ENCODE results near the gene PRKACG. TPM values are rescaled to one million over a fixed set of nuclear protein-coding genes. Genes with fewer than 3 reads are reported as not detected.

The PRKACG gene
- total RNA-seq, 1 donor from 2014 or later = not detected

DNA sequence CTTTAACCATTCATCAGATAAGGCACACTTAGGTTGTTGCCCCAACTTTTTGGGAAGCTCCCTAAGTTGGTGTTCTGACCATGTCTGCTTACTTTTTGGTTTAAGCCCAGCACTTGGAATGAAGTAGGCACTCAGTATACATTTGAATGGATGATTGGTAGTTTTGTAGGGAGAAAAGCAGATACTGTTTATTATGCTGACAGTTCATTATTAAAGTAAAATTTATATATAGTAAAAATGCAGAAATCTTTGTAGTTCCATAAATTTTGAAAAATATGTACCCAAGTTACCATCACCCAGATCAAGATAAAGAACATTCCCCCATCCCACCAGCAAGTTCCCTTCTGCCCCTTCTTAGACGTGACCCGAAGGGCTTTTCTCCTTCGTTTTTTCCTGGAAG is 35.4 kb downstream of the PRKACG start:
- no peak overlapping the region for H3K4me2 ChIP-seq
- TF ChIP-seq CTCF (IDR thresholded peaks at IDR 0.05) = no peak
- no peak for TF ChIP-seq EZH2phosphoT487 (IDR thresholded peaks at IDR 0.05)
- TF ChIP-seq EZH2 (IDR thresholded peaks at IDR 0.05) = no peak
- no peak overlapping the region for H3K27ac ChIP-seq
- H3K27me3 ChIP-seq = no peaks in the 10 kb centered on the region
- peaks cover 14% of the 10 kb centered on the region for H3K9me3 Mint-ChIP-seq
- peaks cover 12% of the 10 kb centered on the region for H3K4me1 ChIP-seq
- H3K36me3 Mint-ChIP-seq = peaks cover 14% of the 10 kb centered on the region
- H3K9ac ChIP-seq = no peak overlapping the region
- no peaks in the 10 kb centered on the region for H3K27me3 Mint-ChIP-seq (ENCODE audit: insufficient read depth, low read depth)
- H3K36me3 ChIP-seq = no peaks in the 10 kb centered on the region
- peaks cover 14% of the 10 kb centered on the region for H3K4me1 Mint-ChIP-seq
- H3K79me2 ChIP-seq (ENCODE audit: low read depth) = no peaks in the 10 kb centered on the region
- H2AFZ ChIP-seq (replicated peaks) = no peak overlapping the region
- no peak overlapping the region for H3K4me3 ChIP-seq
- H3K4me3 Mint-ChIP-seq = no peak overlapping the region
- H3K9me3 ChIP-seq (ENCODE audit: low read depth) = no peaks in the 10 kb centered on the region
- no peak for DNase-seq (ENCODE audit: low spot score)
- H3K27ac Mint-ChIP-seq = no peak overlapping the region
- no peaks in the 10 kb centered on the region for H3F3A ChIP-seq (ENCODE audit: low read depth)
- no peaks in the 10 kb centered on the region for H4K20me1 ChIP-seq (ENCODE audit: low read depth)

DNA sequence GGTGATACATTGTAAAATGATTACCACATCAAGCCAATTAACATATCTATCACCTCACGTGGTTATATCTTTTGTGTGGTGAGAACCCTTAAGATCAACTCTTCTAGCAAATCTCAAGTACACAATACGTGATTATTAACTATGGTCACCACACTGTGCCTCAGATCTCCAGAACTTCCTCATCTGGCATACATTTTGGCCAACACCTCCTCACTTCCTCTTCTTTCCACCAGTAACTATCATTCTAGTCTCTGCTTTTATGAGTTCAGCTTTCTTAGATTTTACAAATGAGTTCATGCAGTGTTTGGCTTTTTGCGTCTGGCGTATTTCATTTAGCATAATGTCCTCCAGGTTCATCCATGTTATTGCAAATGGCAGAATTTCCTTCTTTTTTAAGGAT is 35.8 kb downstream of the PRKACG start:
- no peaks in the 10 kb centered on the region for H3K79me2 ChIP-seq (ENCODE audit: low read depth)
- no peaks in the 10 kb centered on the region for H3K27me3 ChIP-seq
- H2AFZ ChIP-seq (replicated peaks) = no peak overlapping the region
- Mint-ChIP-seq H3K4me3 (no peak overlapping the region), H3K4me1 (peaks cover 14% of the 10 kb centered on the region), H3K9me3 (peaks cover 14% of the 10 kb centered on the region), H3K27me3 (ENCODE audit: insufficient read depth, low read depth) (no peaks in the 10 kb centered on the region), H3K27ac (no peak overlapping the region), H3K36me3 (peaks cover 14% of the 10 kb centered on the region)
- no peaks in the 10 kb centered on the region for H3F3A ChIP-seq (ENCODE audit: low read depth)
- H3K4me1 ChIP-seq = peaks cover 12% of the 10 kb centered on the region
- H3K4me3 ChIP-seq = no peak overlapping the region
- H3K36me3 ChIP-seq = no peaks in the 10 kb centered on the region
- H3K9ac ChIP-seq = no peak overlapping the region
- H4K20me1 ChIP-seq (ENCODE audit: low read depth) = no peaks in the 10 kb centered on the region
- TF ChIP-seq CTCF (IDR thresholded peaks at IDR 0.05) (no peak), EZH2phosphoT487 (IDR thresholded peaks at IDR 0.05) (no peak), EZH2 (IDR thresholded peaks at IDR 0.05) (no peak)
- H3K9me3 ChIP-seq (ENCODE audit: low read depth) = no peaks in the 10 kb centered on the region
- no peak for DNase-seq (ENCODE audit: low spot score)
- no peak overlapping the region for H3K27ac ChIP-seq
- H3K4me2 ChIP-seq = no peak overlapping the region

DNA sequence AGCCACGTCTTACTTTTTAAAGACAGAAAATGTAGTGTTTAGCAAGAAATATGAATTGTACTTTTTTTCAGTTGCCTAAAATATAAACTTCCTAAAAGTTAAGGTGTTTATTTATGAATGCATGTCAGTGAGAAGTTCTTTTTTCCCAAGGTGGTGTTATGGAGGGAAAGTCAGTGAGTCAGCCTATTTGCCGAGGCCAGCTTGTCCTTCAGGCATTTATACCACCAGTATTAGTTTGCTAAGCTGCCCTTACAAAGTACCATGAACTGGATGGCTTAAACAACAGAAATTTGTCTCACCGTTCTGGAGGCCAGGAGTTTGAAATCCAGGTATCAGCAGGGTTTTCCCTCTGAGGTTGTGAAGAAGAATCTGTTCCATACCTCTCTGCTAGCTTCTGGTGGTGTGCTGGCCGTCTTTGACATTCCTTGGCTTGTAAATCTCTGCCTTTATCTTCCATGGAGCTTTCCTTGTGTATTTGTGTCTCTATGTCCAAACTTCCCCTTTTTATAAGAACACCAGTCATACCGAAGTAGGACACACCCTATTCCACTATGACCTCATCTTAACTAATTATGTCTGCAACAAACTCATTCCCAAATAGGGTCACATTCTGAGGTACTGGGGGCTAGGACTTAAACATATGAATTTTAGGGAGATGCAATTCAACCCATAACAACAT is 38.4 kb downstream of the PRKACG start:
- H3K4me3 Mint-ChIP-seq = no peak overlapping the region
- no peaks in the 10 kb centered on the region for H4K20me1 ChIP-seq (ENCODE audit: low read depth)
- H3K9me3 Mint-ChIP-seq = peaks cover 14% of the 10 kb centered on the region
- no peak overlapping the region for H3K27ac Mint-ChIP-seq
- H3K27ac ChIP-seq = no peak overlapping the region
- no peaks in the 10 kb centered on the region for H3K27me3 Mint-ChIP-seq (ENCODE audit: insufficient read depth, low read depth)
- H3F3A ChIP-seq (ENCODE audit: low read depth) = no peaks in the 10 kb centered on the region
- DNase-seq (ENCODE audit: low spot score) = no peak
- peaks cover 3% of the 10 kb centered on the region for H3K4me1 ChIP-seq
- no peaks in the 10 kb centered on the region for H3K27me3 ChIP-seq
- H3K36me3 ChIP-seq = no peaks in the 10 kb centered on the region
- H3K79me2 ChIP-seq (ENCODE audit: low read depth) = no peaks in the 10 kb centered on the region
- TF ChIP-seq CTCF (IDR thresholded peaks at IDR 0.05) (no peak), EZH2 (IDR thresholded peaks at IDR 0.05) (no peak), EZH2phosphoT487 (IDR thresholded peaks at IDR 0.05) (no peak)
- no peak overlapping the region for H2AFZ ChIP-seq (replicated peaks)
- H3K4me1 Mint-ChIP-seq = peaks cover 12% of the 10 kb centered on the region
- H3K9ac ChIP-seq = no peak overlapping the region
- no peak overlapping the region for H3K4me2 ChIP-seq
- peaks cover 20% of the 10 kb centered on the region for H3K36me3 Mint-ChIP-seq
- no peak overlapping the region for H3K4me3 ChIP-seq
- H3K9me3 ChIP-seq (ENCODE audit: low read depth) = no peaks in the 10 kb centered on the region

Data from neural progenitor cell (in vitro differentiated cells).